Measurements from ENCODE around the gene WFDC9.

Gene WFDC9

DNA sequence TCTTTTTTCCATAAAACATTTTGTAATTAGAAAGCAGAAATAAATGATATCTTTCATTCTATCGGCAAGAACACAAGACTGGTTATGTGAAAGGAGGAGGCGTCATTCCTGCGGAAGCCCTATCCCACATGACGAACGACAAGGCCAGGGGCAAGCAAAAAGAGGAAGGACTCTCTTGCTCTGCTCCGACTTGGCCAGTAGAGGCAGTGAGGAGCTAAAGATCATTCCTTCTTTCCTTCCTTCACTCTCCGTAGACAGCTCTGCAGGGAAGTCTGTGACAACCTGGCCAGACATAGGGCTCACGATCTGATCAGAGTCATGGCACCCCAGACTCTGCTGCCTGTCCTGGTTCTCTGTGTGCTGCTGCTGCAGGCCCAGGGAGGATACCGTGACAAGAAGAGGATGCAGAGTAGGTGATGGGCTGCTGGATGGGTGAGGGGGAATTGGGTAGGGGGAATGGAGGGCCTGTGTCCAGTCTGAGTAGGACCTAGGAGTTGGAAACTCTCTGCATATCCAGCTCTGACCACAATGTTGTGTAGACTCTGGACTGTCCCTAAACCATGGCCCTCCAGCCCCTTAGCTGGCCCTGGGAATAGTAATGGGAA is 1.5 kb downstream of the WFDC9 start, which contains the start of gene WFDC10A (continued):
- TF ChIP-seq ZFP41 (tag by site-specific recombination; IDR thresholded peaks at IDR 0.05; ENCODE audit: borderline replicate concordance) = no peak
- TF ChIP-seq ZNF174 (tag by site-specific recombination; IDR thresholded peaks at IDR 0.05) = no peak
- TF ChIP-seq SALL2 (tag by site-specific recombination; IDR thresholded peaks at IDR 0.05; ENCODE audit: borderline replicate concordance) = no peak
- TF ChIP-seq, protein P1, sequence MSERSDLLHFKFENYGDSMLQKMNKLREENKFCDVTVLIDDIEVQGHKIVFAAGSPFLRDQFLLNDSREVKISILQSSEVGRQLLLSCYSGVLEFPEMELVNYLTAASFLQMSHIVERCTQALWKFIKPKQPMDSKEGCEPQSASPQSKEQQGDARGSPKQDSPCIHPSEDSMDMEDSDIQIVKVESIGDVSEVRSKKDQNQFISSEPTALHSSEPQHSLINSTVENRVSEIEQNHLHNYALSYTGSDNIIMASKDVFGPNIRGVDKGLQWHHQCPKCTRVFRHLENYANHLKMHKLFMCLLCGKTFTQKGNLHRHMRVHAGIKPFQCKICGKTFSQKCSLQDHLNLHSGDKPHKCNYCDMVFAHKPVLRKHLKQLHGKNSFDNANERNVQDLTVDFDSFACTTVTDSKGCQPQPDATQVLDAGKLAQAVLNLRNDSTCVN (tag by site-specific recombination; optimal IDR thresholded peaks at IDR 0.05) = no peak
- no peak for TF ChIP-seq ZNF777 (tag by site-specific recombination; IDR thresholded peaks at IDR 0.05; ENCODE audit: borderline replicate concordance)
- TF ChIP-seq, protein P2, sequence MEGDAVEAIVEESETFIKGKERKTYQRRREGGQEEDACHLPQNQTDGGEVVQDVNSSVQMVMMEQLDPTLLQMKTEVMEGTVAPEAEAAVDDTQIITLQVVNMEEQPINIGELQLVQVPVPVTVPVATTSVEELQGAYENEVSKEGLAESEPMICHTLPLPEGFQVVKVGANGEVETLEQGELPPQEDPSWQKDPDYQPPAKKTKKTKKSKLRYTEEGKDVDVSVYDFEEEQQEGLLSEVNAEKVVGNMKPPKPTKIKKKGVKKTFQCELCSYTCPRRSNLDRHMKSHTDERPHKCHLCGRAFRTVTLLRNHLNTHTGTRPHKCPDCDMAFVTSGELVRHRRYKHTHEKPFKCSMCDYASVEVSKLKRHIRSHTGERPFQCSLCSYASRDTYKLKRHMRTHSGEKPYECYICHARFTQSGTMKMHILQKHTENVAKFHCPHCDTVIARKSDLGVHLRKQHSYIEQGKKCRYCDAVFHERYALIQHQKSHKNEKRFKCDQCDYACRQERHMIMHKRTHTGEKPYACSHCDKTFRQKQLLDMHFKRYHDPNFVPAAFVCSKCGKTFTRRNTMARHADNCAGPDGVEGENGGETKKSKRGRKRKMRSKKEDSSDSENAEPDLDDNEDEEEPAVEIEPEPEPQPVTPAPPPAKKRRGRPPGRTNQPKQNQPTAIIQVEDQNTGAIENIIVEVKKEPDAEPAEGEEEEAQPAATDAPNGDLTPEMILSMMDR (tag by site-specific recombination; IDR thresholded peaks at IDR 0.05) = peak; percentile 33; the same call in 1 of the 2 replicates
- TF ChIP-seq, protein P3, sequence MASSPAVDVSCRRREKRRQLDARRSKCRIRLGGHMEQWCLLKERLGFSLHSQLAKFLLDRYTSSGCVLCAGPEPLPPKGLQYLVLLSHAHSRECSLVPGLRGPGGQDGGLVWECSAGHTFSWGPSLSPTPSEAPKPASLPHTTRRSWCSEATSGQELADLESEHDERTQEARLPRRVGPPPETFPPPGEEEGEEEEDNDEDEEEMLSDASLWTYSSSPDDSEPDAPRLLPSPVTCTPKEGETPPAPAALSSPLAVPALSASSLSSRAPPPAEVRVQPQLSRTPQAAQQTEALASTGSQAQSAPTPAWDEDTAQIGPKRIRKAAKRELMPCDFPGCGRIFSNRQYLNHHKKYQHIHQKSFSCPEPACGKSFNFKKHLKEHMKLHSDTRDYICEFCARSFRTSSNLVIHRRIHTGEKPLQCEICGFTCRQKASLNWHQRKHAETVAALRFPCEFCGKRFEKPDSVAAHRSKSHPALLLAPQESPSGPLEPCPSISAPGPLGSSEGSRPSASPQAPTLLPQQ (tag by site-specific recombination; IDR thresholded peaks at IDR 0.05) = no peak
- TF ChIP-seq IKZF3 (tag by site-specific recombination; IDR thresholded peaks at IDR 0.05) = no peak
- TF ChIP-seq SETDB1 (IDR thresholded peaks at IDR 0.05; ENCODE audit: insufficient read length, low read length) = no peak
- no peak for TF ChIP-seq ZNF239 (tag by site-specific recombination; IDR thresholded peaks at IDR 0.05)
- no peak for TF ChIP-seq SP3 (tag by site-specific recombination; IDR thresholded peaks at IDR 0.05)
- TF ChIP-seq, protein P4, sequence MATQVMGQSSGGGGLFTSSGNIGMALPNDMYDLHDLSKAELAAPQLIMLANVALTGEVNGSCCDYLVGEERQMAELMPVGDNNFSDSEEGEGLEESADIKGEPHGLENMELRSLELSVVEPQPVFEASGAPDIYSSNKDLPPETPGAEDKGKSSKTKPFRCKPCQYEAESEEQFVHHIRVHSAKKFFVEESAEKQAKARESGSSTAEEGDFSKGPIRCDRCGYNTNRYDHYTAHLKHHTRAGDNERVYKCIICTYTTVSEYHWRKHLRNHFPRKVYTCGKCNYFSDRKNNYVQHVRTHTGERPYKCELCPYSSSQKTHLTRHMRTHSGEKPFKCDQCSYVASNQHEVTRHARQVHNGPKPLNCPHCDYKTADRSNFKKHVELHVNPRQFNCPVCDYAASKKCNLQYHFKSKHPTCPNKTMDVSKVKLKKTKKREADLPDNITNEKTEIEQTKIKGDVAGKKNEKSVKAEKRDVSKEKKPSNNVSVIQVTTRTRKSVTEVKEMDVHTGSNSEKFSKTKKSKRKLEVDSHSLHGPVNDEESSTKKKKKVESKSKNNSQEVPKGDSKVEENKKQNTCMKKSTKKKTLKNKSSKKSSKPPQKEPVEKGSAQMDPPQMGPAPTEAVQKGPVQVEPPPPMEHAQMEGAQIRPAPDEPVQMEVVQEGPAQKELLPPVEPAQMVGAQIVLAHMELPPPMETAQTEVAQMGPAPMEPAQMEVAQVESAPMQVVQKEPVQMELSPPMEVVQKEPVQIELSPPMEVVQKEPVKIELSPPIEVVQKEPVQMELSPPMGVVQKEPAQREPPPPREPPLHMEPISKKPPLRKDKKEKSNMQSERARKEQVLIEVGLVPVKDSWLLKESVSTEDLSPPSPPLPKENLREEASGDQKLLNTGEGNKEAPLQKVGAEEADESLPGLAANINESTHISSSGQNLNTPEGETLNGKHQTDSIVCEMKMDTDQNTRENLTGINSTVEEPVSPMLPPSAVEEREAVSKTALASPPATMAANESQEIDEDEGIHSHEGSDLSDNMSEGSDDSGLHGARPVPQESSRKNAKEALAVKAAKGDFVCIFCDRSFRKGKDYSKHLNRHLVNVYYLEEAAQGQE (tag by site-specific recombination; IDR thresholded peaks at IDR 0.05) = no peak
- TF ChIP-seq ZNF707 (tag by site-specific recombination; IDR thresholded peaks at IDR 0.05) = no peak
- TF ChIP-seq OVOL3 (tag by site-specific recombination; IDR thresholded peaks at IDR 0.05) = no peak
- no peak for TF ChIP-seq ZNF530 (tag by site-specific recombination; IDR thresholded peaks at IDR 0.05; ENCODE audit: low read depth)

DNA sequence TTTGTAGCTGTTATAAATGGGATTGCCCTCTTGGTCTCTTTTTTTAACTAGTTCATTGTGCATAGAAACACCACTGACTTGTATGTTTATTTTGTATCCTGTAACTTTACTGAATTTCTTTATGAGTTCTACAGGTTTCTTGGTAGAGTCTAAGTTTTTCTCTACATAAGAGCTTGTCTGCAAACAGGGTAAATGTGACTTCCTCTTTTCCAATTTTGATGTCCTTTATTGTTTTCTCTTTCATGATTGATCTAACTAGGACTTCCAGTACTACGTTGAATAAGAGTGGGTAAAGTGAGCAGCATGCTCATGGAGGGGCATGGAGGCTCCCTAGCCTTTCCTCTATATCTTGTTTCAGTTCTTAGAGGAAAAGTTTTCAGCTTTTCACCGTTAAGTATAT is 4.5 kb downstream of the WFDC9 start:
- no peaks in the 10 kb centered on the region for H3K4me1 ChIP-seq (ENCODE audit: control insufficient read depth, insufficient read depth, low read length)
- H3K9me3 ChIP-seq (ENCODE audit: control insufficient read depth, insufficient read depth, low read depth, low read length) = no peaks in the 10 kb centered on the region
- H3K36me3 ChIP-seq (ENCODE audit: control insufficient read depth in 2 of 2, insufficient read depth in 1 of 2, low read length in 2 of 2) = no peaks in the 10 kb centered on the region
- POLR2A ChIA-PET = no interaction called here
- CTCF ChIA-PET = interaction anchor here (0.5 to 1.7 kb wide), 3 partner anchors 55 to 325 kb away, joined by 3 to 8 read pairs (median 3); no protein-coding TSS in a partner anchor
- no peak overlapping the region for H3K4me3 ChIP-seq (ENCODE audit: low read depth, low read length)
- H3K27ac ChIP-seq (ENCODE audit: extremely low read depth, low read depth, low read length) = no peak overlapping the region
- TF ChIP-seq ZNF626 (tag by site-specific recombination; IDR thresholded peaks at IDR 0.05) (no peak), ZNF350 (tag by site-specific recombination; IDR thresholded peaks at IDR 0.05) (no peak), ZNF266 (tag by site-specific recombination; IDR thresholded peaks at IDR 0.05; ENCODE audit: low read depth) (no peak), FEZF1 (tag by site-specific recombination; IDR thresholded peaks at IDR 0.05) (no peak), ZNF707 (tag by site-specific recombination; IDR thresholded peaks at IDR 0.05) (no peak), ZSCAN23 (tag by site-specific recombination; IDR thresholded peaks at IDR 0.05) (no peak), KLF1 (tag by site-specific recombination; IDR thresholded peaks at IDR 0.05) (no peak)
- TF ChIP-seq, protein P5, sequence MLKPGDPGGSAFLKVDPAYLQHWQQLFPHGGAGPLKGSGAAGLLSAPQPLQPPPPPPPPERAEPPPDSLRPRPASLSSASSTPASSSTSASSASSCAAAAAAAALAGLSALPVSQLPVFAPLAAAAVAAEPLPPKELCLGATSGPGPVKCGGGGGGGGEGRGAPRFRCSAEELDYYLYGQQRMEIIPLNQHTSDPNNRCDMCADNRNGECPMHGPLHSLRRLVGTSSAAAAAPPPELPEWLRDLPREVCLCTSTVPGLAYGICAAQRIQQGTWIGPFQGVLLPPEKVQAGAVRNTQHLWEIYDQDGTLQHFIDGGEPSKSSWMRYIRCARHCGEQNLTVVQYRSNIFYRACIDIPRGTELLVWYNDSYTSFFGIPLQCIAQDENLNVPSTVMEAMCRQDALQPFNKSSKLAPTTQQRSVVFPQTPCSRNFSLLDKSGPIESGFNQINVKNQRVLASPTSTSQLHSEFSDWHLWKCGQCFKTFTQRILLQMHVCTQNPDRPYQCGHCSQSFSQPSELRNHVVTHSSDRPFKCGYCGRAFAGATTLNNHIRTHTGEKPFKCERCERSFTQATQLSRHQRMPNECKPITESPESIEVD (tag by site-specific recombination; IDR thresholded peaks at IDR 0.05) = no peak
- TF ChIP-seq, protein P6, sequence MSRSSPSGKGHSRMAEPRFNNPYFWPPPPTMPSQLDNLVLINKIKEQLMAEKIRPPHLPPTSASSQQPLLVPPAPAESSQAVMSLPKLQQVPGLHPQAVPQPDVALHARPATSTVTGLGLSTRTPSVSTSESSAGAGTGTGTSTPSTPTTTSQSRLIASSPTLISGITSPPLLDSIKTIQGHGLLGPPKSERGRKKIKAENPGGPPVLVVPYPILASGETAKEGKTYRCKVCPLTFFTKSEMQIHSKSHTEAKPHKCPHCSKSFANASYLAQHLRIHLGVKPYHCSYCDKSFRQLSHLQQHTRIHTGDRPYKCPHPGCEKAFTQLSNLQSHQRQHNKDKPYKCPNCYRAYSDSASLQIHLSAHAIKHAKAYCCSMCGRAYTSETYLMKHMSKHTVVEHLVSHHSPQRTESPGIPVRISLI (tag by site-specific recombination; IDR thresholded peaks at IDR 0.05) = no peak
